IMR-90 (cell line): ENCODE data around the gene LTBP2. TPM values are rescaled to one million over a fixed set of nuclear protein-coding genes. Genes with fewer than 3 reads are reported as not detected.

Source experiments
- ATAC-seq: fragments of 200-7000 bp; cut with Tn5 transposase; 2 replicates; pipeline ENCODE4 v1.9.1; 2020; ENCODE audit warnings: low read depth, mild to moderate bottlenecking, moderate library complexity
- BruUV-seq: library from RNA; stranded (reverse); fragments of 400-500 nt; replicated peaks from 2 replicates; lab custom pipeline; 2021; lab: Mats Ljungman, UMichigan
- CTCF ChIA-PET: fragments of 300-600 bp; formaldehyde crosslinking; extraction: SDS; loops from one replicate; lab custom pipeline; 2021; ENCODE audit warnings: antibody characterized with exemption; lab: Yijun Ruan, JAX
- POLR2A ChIA-PET: fragments of 300-600 bp; sonication (Branson Sonifier 250); formaldehyde crosslinking; loops from one replicate; lab custom pipeline; 2022; ENCODE audit warnings: antibody characterized with exemption; ENCODE audit not compliant: unreplicated experiment; lab: Charles Lee
- DNase-seq: peaks from one replicate; pipeline ENCODE4 v3.0.0; 2013
- H2AFZ ChIP-seq: replicated peaks from 2 replicates; pipeline ENCODE3; 2013; ENCODE audit warnings: low read length, mild to moderate bottlenecking; ENCODE audit not compliant: poor library complexity
- H2AK5ac ChIP-seq: 2 replicates; pipeline ENCODE4 v1.6.1; 2013; ENCODE audit warnings: low read depth, low read length, inconsistent platforms
- H2AK9ac ChIP-seq: replicated peaks from 2 replicates; pipeline ENCODE3; 2013; ENCODE audit warnings: mild to moderate bottlenecking, low read depth, low read length, moderate library complexity; ENCODE audit not compliant: poor library complexity
- H2BK120ac ChIP-seq: 2 replicates; pipeline ENCODE4 v1.6.1; 2013; ENCODE audit warnings: low read depth, low read length, inconsistent platforms
- H2BK15ac ChIP-seq: 3 replicates; pipeline ENCODE4 v1.6.1; 2013; ENCODE audit warnings: low read depth, low read length, inconsistent platforms
- H2BK20ac ChIP-seq: 2 replicates; pipeline ENCODE4 v1.6.1; 2013; ENCODE audit warnings: low read depth, mild to moderate bottlenecking, inconsistent platforms, low read length, moderate library complexity
- H2BK5ac ChIP-seq: 2 replicates; pipeline ENCODE4 v1.6.1; 2013; ENCODE audit warnings: mild to moderate bottlenecking, low read depth, low read length, inconsistent platforms; ENCODE audit not compliant: poor library complexity, severe bottlenecking
- H3K14ac ChIP-seq: replicated peaks from 2 replicates; pipeline ENCODE4 v1.6.1; 2013; ENCODE audit warnings: low read depth, low read length, inconsistent platforms
- H3K18ac ChIP-seq: 2 replicates; pipeline ENCODE4 v1.6.1; 2013; ENCODE audit warnings: low read depth, low read length, control low read depth
- H3K23ac ChIP-seq: 2 replicates; pipeline ENCODE4 v1.6.1; 2013; ENCODE audit warnings: low read depth, low read length, inconsistent platforms
- H3K27ac ChIP-seq: 2 replicates; pipeline ENCODE4 v1.5.1; 2013; ENCODE audit warnings: mild to moderate bottlenecking, control low read depth, low read length; ENCODE audit not compliant: insufficient read depth
- H3K27me3 ChIP-seq: 2 replicates; pipeline ENCODE4 v1.6.1; 2013; ENCODE audit warnings: low read length; ENCODE audit not compliant: control insufficient read depth, insufficient read depth
- H3K36me3 ChIP-seq: 2 replicates; pipeline ENCODE4 v1.6.1; 2013; ENCODE audit warnings: low read length, mixed read lengths; ENCODE audit not compliant: control insufficient read depth, insufficient read depth
- H3K4ac ChIP-seq: 2 replicates; pipeline ENCODE4 v1.6.1; 2013; ENCODE audit warnings: low read depth, low read length, inconsistent platforms
- H3K4me1 ChIP-seq: 2 replicates; pipeline ENCODE4 v1.6.1; 2013; ENCODE audit warnings: low read length, mixed read lengths; ENCODE audit not compliant: control insufficient read depth, insufficient read depth
- H3K4me2 ChIP-seq: 2 replicates; pipeline ENCODE4 v1.6.1; 2013; ENCODE audit warnings: low read depth, mild to moderate bottlenecking, control low read depth, low read length, moderate library complexity
- H3K4me3 ChIP-seq: 2 replicates; pipeline ENCODE4 v1.5.1; 2013; ENCODE audit warnings: low read depth, mild to moderate bottlenecking, control low read depth, low read length, moderate library complexity; ENCODE audit not compliant: insufficient read depth
- H3K56ac ChIP-seq: 2 replicates; pipeline ENCODE4 v1.6.1; 2013; ENCODE audit warnings: low read length, inconsistent platforms; ENCODE audit not compliant: insufficient read depth; ENCODE audit errors: extremely low read depth
- H3K79me1 ChIP-seq, 2 experiments: 2 replicates each; pipeline ENCODE4 v1.6.1; 2013; ENCODE audit warnings: low read length in 2 of 2, inconsistent platforms in 1 of 2, low read depth in 1 of 2
- H3K9ac ChIP-seq: 2 replicates; pipeline ENCODE4 v1.6.1; 2013; ENCODE audit warnings: low read depth, low read length, control low read depth
- H3K9me1 ChIP-seq: 2 replicates; pipeline ENCODE4 v1.6.1; 2013; ENCODE audit warnings: low read length, inconsistent platforms; ENCODE audit not compliant: insufficient read depth
- H3K9me3 ChIP-seq: 2 replicates; pipeline ENCODE4 v1.6.1; 2013; ENCODE audit warnings: low read length; ENCODE audit not compliant: control insufficient read depth, insufficient read depth
- H4K20me1 ChIP-seq: 2 replicates; pipeline ENCODE4 v1.6.1; 2013; ENCODE audit warnings: low read length, inconsistent platforms; ENCODE audit not compliant: insufficient read depth
- H4K5ac ChIP-seq: 2 replicates; pipeline ENCODE4 v1.6.1; 2013; ENCODE audit warnings: mild to moderate bottlenecking, low read depth, low read length, control low read depth
- H4K8ac ChIP-seq, 2 experiments: 2 replicates each; pipeline ENCODE4 v1.6.1; 2013; ENCODE audit warnings: low read depth in 2 of 2, low read length in 2 of 2, control low read depth in 1 of 2, inconsistent platforms in 1 of 2
- H4K91ac ChIP-seq: 2 replicates; pipeline ENCODE4 v1.6.1; 2013; ENCODE audit warnings: low read depth, low read length, inconsistent platforms; ENCODE audit not compliant: insufficient read depth
- BHLHE40 ChIP-seq: fragments of 150-350 bp; IDR thresholded peaks from 2 replicates; pipeline ENCODE4 v1.6.1; 2016; ENCODE audit warnings: mild to moderate bottlenecking, low read depth, low read length
- FOS ChIP-seq: fragments of 150-350 bp; IDR thresholded peaks from 2 replicates; pipeline ENCODE4 v1.6.1; 2016; ENCODE audit warnings: low read depth, low read length
- MAZ ChIP-seq: IDR thresholded peaks from 2 replicates; pipeline ENCODE4 v1.6.1; 2012; ENCODE audit warnings: low read depth, mild to moderate bottlenecking, low read length, improper control_type of control experiment, moderate library complexity, borderline replicate concordance
- RAD21 ChIP-seq: IDR thresholded peaks from 2 replicates; pipeline ENCODE4 v1.6.1; 2012; ENCODE audit warnings: low read length, improper control_type of control experiment
- WGBS, 2 experiments: methylation state at CpG; one replicate each; pipeline versions ENCODE4 v1.1.5 to v1.1.7; 2013; ENCODE audit warnings: missing lambda C conversion rate in 2 of 2; ENCODE audit not compliant: insufficient read length in 1 of 2; ENCODE audit errors: extremely low coverage in 2 of 2; 5-methylcytosine and 5-hydroxymethylcytosine counted together
- dilution Hi-C: fragments of 300-500 bp; cut with HindIII; formaldehyde crosslinking; loops from one replicate; pipeline ENCODE4 v1.14.3; 2018; ENCODE audit warnings: low sequenced_read_pairs; ENCODE audit not compliant: unreplicated experiment
- in situ Hi-C: fragments of 300-500 bp; cut with MboI; formaldehyde crosslinking; loops from 3 replicates; pipeline ENCODE4 v1.14.3; 2019; ENCODE audit warnings: low sequenced_read_pairs, inconsistent platforms, mixed read lengths
- intact Hi-C: fragments of 100-400 bp; cut with micrococcal nuclease; formaldehyde crosslinking; loops from 2 replicates; pipeline ENCODE4 v1.10.0; 2022
- polyA plus RNA-seq, 3 experiments: library from polyadenylated mRNA; depleted of rRNA; stranded (reverse); fragments of >200 nt; gene quantifications; 2 replicates each; pipeline ENCODE4 v1.2.3, GENCODE V29; 2012; ENCODE audit warnings: low replicate concordance in 1 of 3
- total RNA-seq: library from RNA; depleted of rRNA; stranded (reverse); fragments of >200 nt; gene quantifications from 2 replicates; pipeline ENCODE4 v1.2.3, GENCODE V29; 2012

Gene LTBP2
- total and polyA plus RNA-seq, 2 of the 4 experiments (the other 2 are of a cell fraction) = 23.8 to 79.3 TPM

- CTCF ChIA-PET = no interaction called here
- peak overlapping the region; percentile 72; the same call in 1 of the 2 replicates for H3K23ac ChIP-seq
- in situ Hi-C loops = no loop called here
- no peak overlapping the region for H3K56ac ChIP-seq
- H3K79me1 ChIP-seq = peaks cover 14 to 82% of the 10 kb centered on the region in 2 experiments
- POLR2A ChIA-PET = no interaction called here
- peaks cover 49% of the 10 kb centered on the region for H3K9me1 ChIP-seq
- peak overlapping the region; percentile 67 for H2AFZ ChIP-seq
- H2BK15ac ChIP-seq = peak overlapping the region; percentile 77; the same call in 2 of the 3 replicates
- intact Hi-C loops = no loop called here
- peak overlapping the region; percentile 72 for H3K14ac ChIP-seq
- peaks cover 42% of the 10 kb centered on the region for H3K4me1 ChIP-seq
- no peak overlapping the region for H3K4me2 ChIP-seq
- peak overlapping the region; percentile 63 for H3K18ac ChIP-seq
- H2AK9ac ChIP-seq = peak overlapping the region; percentile 60
- 57% methylated on average over 6 of the region's 15 CpGs; no CpG with 5 or more reads in 1 of the 2 experiments for WGBS, 2 experiments
- no TSS peak for BruUV-seq
- peak overlapping the region; percentile 48 for H2BK5ac ChIP-seq
- H3K4me3 ChIP-seq = no peak overlapping the region
- H2AK5ac ChIP-seq = peak overlapping the region; percentile 92
- peak overlapping the region; percentile 68 for H2BK20ac ChIP-seq
- no peaks in the 10 kb centered on the region for H3K9me3 ChIP-seq
- peak overlapping the region; percentile 30 for H3K27ac ChIP-seq
- H3K27me3 ChIP-seq = no peaks in the 10 kb centered on the region
- peak overlapping the region; percentile 87 for H2BK120ac ChIP-seq
- no peak for ATAC-seq
- no peak overlapping the region; the same call in 1 of the 2 replicates for H3K9ac ChIP-seq
- H4K20me1 ChIP-seq = no peaks in the 10 kb centered on the region; the same call in 1 of the 2 replicates
- H3K4ac ChIP-seq = peak overlapping the region; percentile 89
- H4K91ac ChIP-seq = peak overlapping the region; percentile 50
- DNase-seq = no peak
- H3K36me3 ChIP-seq = no peaks in the 10 kb centered on the region
- H4K5ac ChIP-seq = peak overlapping the region; percentile 69
- TF ChIP-seq RAD21 (no peak), MAZ (no peak), BHLHE40 (no peak), FOS (no peak)
- dilution Hi-C loops = no loop called here
- H4K8ac ChIP-seq = peak overlapping the region in 1 of 2 experiments; percentile 68; a peak in 2 of 4 replicates
Measured at GRCh38 chr14:74566174-74567141, 45.6 kb downstream of the LTBP2 start.
